Spinal cord (tissue), 10 donors: ENCODE results near the gene GDF15. TPM values are rescaled to one million over a fixed set of nuclear protein-coding genes. Genes with fewer than 3 reads are reported as not detected.
A peak's percentile ranks its signal among the peaks of the same experiment; 100 is the strongest.

Experiments
- DNase-seq, 6 donors: peaks; one replicate each; pipeline versions ENCODE4 v3.0.0 to v3.0.0-alpha.2; 2013 to 2015; ENCODE audit warnings: low spot score in 6 of 6, low read depth in 4 of 6
- H3K27ac ChIP-seq: one replicate; pipeline ENCODE4 v1.5.1; 2013; ENCODE audit warnings: low read depth, low read length, control low read depth
- H3K27me3 ChIP-seq: one replicate; pipeline ENCODE4 v1.6.1; 2013; ENCODE audit warnings: low read length; ENCODE audit not compliant: control insufficient read depth, insufficient read depth
- H3K36me3 ChIP-seq: one replicate; pipeline ENCODE4 v1.6.1; 2013; ENCODE audit warnings: low read length; ENCODE audit not compliant: control insufficient read depth, insufficient read depth
- H3K4me1 ChIP-seq: one replicate; pipeline ENCODE4 v1.6.1; 2013; ENCODE audit warnings: low read length; ENCODE audit not compliant: control insufficient read depth, insufficient read depth
- H3K4me3 ChIP-seq: one replicate; pipeline ENCODE4 v1.5.1; 2013; ENCODE audit warnings: low read depth, low read length, control low read depth
- H3K9me3 ChIP-seq: one replicate; pipeline ENCODE4 v1.6.1; 2013; ENCODE audit warnings: low read length; ENCODE audit not compliant: control insufficient read depth, insufficient read depth
- WGBS: methylation state at CpG from one replicate; pipeline ENCODE4 v1.1.5; 2013; ENCODE audit warnings: missing lambda C conversion rate; ENCODE audit not compliant: insufficient coverage; 5-methylcytosine and 5-hydroxymethylcytosine counted together
- polyA plus RNA-seq, 2 donors: library from polyadenylated mRNA; unstranded; fragments of 120-200 nt; gene quantifications; one replicate each; pipeline ENCODE4 v1.2.1, GENCODE V29; 2013; ENCODE audit not compliant: insufficient read length in 2 of 2
- total RNA-seq, 2 donors: library from RNA; depleted of rRNA in 1 of 2; stranded (reverse); fragments of 120-200 nt in 1 of 2; fragments of >200 nt in 1 of 2; gene quantifications; one replicate each; pipeline versions ENCODE4 v1.2.3 to v1.2.4, GENCODE V29; 2013 to 2014
- donor health status: healthy.

Gene GDF15
- total and polyA plus RNA-seq, 4 donors = 0.89 to 4.2 (median 2.0) TPM

GRCh38 chr19:18428787-18429674, 43.1 kb downstream of the GDF15 start:
- H3K4me3 ChIP-seq = peak overlapping the region; percentile 38

GRCh38 chr19:18429717-18430416, 43.9 kb downstream of the GDF15 start:
- Histone ChIP-seq H3K36me3 (peaks cover 67% of the 10 kb centered on the region), H3K27me3 (no peaks in the 10 kb centered on the region), H3K9me3 (no peaks in the 10 kb centered on the region), H3K4me1 (peaks cover 83% of the 10 kb centered on the region), H3K27ac (peak overlapping the region; percentile 83), H3K4me3 (peak overlapping the region; percentile 38)
- 19% methylated on average over 10 of the region's 13 CpGs for WGBS
- DNase-seq = no peak

More at GRCh38 chr19:18428787-18429674, 43.1 kb downstream of the GDF15 start:
- Histone ChIP-seq H3K4me1 (peaks cover 80% of the 10 kb centered on the region), H3K9me3 (no peaks in the 10 kb centered on the region), H3K27me3 (no peaks in the 10 kb centered on the region), H3K27ac (peak overlapping the region; percentile 83), H3K36me3 (peaks cover 62% of the 10 kb centered on the region)
- DNase-seq = peak in 3 of 6 donors; percentile 79 to 95 (median 94)
- under 1% methylated on average over 71 of the region's 77 CpGs for WGBS

- WGBS = 76% methylated on average over 19 of the region's 21 CpGs
- Histone ChIP-seq H3K4me3 (no peak overlapping the region), H3K27me3 (no peaks in the 10 kb centered on the region), H3K9me3 (no peaks in the 10 kb centered on the region), H3K27ac (no peak overlapping the region), H3K4me1 (peaks cover 76% of the 10 kb centered on the region), H3K36me3 (peaks cover 70% of the 10 kb centered on the region)
- no peak for DNase-seq
Measured at GRCh38 chr19:18430417-18431144, 44.6 kb downstream of the GDF15 start.

- Histone ChIP-seq H3K27ac (no peak overlapping the region), H3K36me3 (peaks cover 75% of the 10 kb centered on the region), H3K4me3 (no peak overlapping the region), H3K9me3 (no peaks in the 10 kb centered on the region), H3K4me1 (peaks cover 69% of the 10 kb centered on the region), H3K27me3 (no peaks in the 10 kb centered on the region)
- DNase-seq = no peak
- 68% methylated on average over 13 of the region's 34 CpGs for WGBS
Measured at GRCh38 chr19:18431351-18432197, 45.6 kb downstream of the GDF15 start.

- H3K27ac ChIP-seq = no peak overlapping the region
- 29% methylated on average over 3 of the region's 13 CpGs for whole genome bisulfite sequencing
- H3K4me3 ChIP-seq = peak overlapping the region; percentile 19
- no peaks in the 10 kb centered on the region for H3K9me3 ChIP-seq
- no peak for DNase-seq
- H3K4me1 ChIP-seq = peaks cover 75% of the 10 kb centered on the region
- H3K27me3 ChIP-seq = no peaks in the 10 kb centered on the region
- peaks cover 72% of the 10 kb centered on the region for H3K36me3 ChIP-seq
Measured at GRCh38 chr19:18432275-18433014, 46.5 kb downstream of the GDF15 start.

- peaks cover 78% of the 10 kb centered on the region for H3K4me1 ChIP-seq
- peak overlapping the region; percentile 19 for H3K4me3 ChIP-seq
- peaks cover 64% of the 10 kb centered on the region for H3K36me3 ChIP-seq
- peak in 2 of 6 donors; percentile 69 for DNase-seq
- H3K9me3 ChIP-seq = no peaks in the 10 kb centered on the region
- WGBS = 13% methylated on average over 54 of the region's 59 CpGs
- no peaks in the 10 kb centered on the region for H3K27me3 ChIP-seq
- H3K27ac ChIP-seq = no peak overlapping the region
Measured at GRCh38 chr19:18433015-18433691, 47.2 kb downstream of the GDF15 start.

- Histone ChIP-seq H3K4me3 (peak overlapping the region; percentile 16), H3K27ac (peak overlapping the region; percentile 40)
Measured at GRCh38 chr19:18433735-18434398, 47.9 kb downstream of the GDF15 start.

More at GRCh38 chr19:18433735-18434398, 47.9 kb downstream of the GDF15 start:
- H3K4me1 ChIP-seq = peaks cover 78% of the 10 kb centered on the region
- WGBS = 8% methylated on average over 55 of the region's 60 CpGs
- peaks cover 62% of the 10 kb centered on the region for H3K36me3 ChIP-seq
- peak in 1 of 6 donors; percentile 41 for DNase-seq
- H3K9me3 ChIP-seq = no peaks in the 10 kb centered on the region
- no peaks in the 10 kb centered on the region for H3K27me3 ChIP-seq
